Liver (tissue), 9 donors: Measurements from ENCODE around the gene PANK2. TPM values are rescaled to one million over a fixed set of nuclear protein-coding genes. Genes with fewer than 3 reads are reported as not detected.
A peak's percentile ranks its signal among the peaks of the same experiment; 100 is the strongest.

Source experiments
- DNase-seq: peaks from one replicate; pipeline ENCODE4 v3.0.0-alpha.2; 2017; ENCODE audit warnings: low spot score
- H3K27ac ChIP-seq, 2 donors: one replicate each; pipeline ENCODE4 v1.7.0; 2013; ENCODE audit warnings: inconsistent platforms in 2 of 2, low read length in 2 of 2, control low read depth in 1 of 2, low read depth in 1 of 2, mild to moderate bottlenecking in 1 of 2
- H3K27me3 ChIP-seq, 4 donors: one replicate each; pipeline versions ENCODE4 v1.6.1 to v1.7.0; 2013; ENCODE audit warnings: low read length in 3 of 4, inconsistent platforms in 1 of 4, mild to moderate bottlenecking in 1 of 4, moderate library complexity in 1 of 4; ENCODE audit not compliant: control insufficient read depth in 4 of 4, insufficient read depth in 4 of 4
- H3K36me3 ChIP-seq, 4 donors: one replicate each; pipeline versions ENCODE4 v1.6.1 to v1.7.0; 2013; ENCODE audit warnings: low read length in 3 of 4, mild to moderate bottlenecking in 3 of 4, low read depth in 1 of 4, moderate library complexity in 1 of 4; ENCODE audit not compliant: control insufficient read depth in 4 of 4, insufficient read depth in 3 of 4
- H3K4me1 ChIP-seq, 4 donors: one replicate each; pipeline versions ENCODE4 v1.6.1 to v1.7.0; 2013; ENCODE audit warnings: low read length in 3 of 4, mild to moderate bottlenecking in 3 of 4, moderate library complexity in 1 of 4; ENCODE audit not compliant: control insufficient read depth in 4 of 4, insufficient read depth in 4 of 4
- H3K4me3 ChIP-seq, 3 donors: one replicate each; pipeline versions ENCODE4 v1.6.1 to v1.7.0; 2013; ENCODE audit warnings: low read length in 3 of 3, control low read depth in 1 of 3, low read depth in 1 of 3, mild to moderate bottlenecking in 1 of 3
- H3K9ac ChIP-seq, 2 donors: one replicate each; pipeline ENCODE4 v1.7.0; 2013; ENCODE audit warnings: low read length in 2 of 2, mild to moderate bottlenecking in 2 of 2, moderate library complexity in 2 of 2, control low read depth in 1 of 2, low read depth in 1 of 2
- H3K9me3 ChIP-seq, 4 donors: one replicate each; pipeline versions ENCODE4 v1.6.1 to v1.7.0; 2013; ENCODE audit warnings: low read length in 3 of 4; ENCODE audit not compliant: control insufficient read depth in 4 of 4
- ATF3 ChIP-seq: IDR thresholded peaks from 2 replicates; pipeline ENCODE4 v1.6.1; 2016; ENCODE audit warnings: antibody characterized with exemption
- EGR1 ChIP-seq, 2 donors: IDR thresholded peaks; 2 replicates each; pipeline ENCODE4 v1.6.1; 2016 to 2018; ENCODE audit warnings: antibody characterized with exemption in 2 of 2, low read depth in 2 of 2
- FOXA1 ChIP-seq: IDR thresholded peaks from 2 replicates; pipeline ENCODE4 v1.6.1; 2016; ENCODE audit warnings: antibody characterized with exemption
- FOXA2 ChIP-seq: IDR thresholded peaks from 2 replicates; pipeline ENCODE4 v1.6.1; 2016; ENCODE audit warnings: antibody characterized with exemption
- GABPA ChIP-seq, 2 donors: IDR thresholded peaks in 1 of 2; conservative IDR thresholded peaks in 1 of 2; 2 replicates each; pipeline ENCODE4 v1.6.1; 2016; ENCODE audit warnings: antibody characterized with exemption in 2 of 2, mild to moderate bottlenecking in 1 of 2, moderate library complexity in 1 of 2
- HNF4A ChIP-seq, 2 donors: conservative IDR thresholded peaks; 2 replicates each; pipeline ENCODE4 v1.6.1; 2016; ENCODE audit warnings: antibody characterized with exemption in 2 of 2, mild to moderate bottlenecking in 2 of 2
- HNF4G ChIP-seq: IDR thresholded peaks from 2 replicates; pipeline ENCODE4 v1.6.1; 2016; ENCODE audit warnings: antibody characterized with exemption
- JUND ChIP-seq, 2 donors: IDR thresholded peaks; 2 replicates each; pipeline ENCODE4 v1.6.1; 2016; ENCODE audit warnings: antibody characterized with exemption in 2 of 2
- NR2F2 ChIP-seq: IDR thresholded peaks from 2 replicates; pipeline ENCODE4 v1.6.1; 2016; ENCODE audit warnings: antibody characterized with exemption
- RXRA ChIP-seq, 2 donors: IDR thresholded peaks; 2 replicates each; pipeline ENCODE4 v1.6.1; 2017 to 2018; ENCODE audit warnings: antibody characterized with exemption in 2 of 2, mild to moderate bottlenecking in 1 of 2
- SP1 ChIP-seq: IDR thresholded peaks from 2 replicates; pipeline ENCODE4 v1.6.1; 2018; ENCODE audit warnings: antibody characterized with exemption, mild to moderate bottlenecking
- TAF1 ChIP-seq: conservative IDR thresholded peaks from 2 replicates; pipeline ENCODE4 v1.6.1; 2016; ENCODE audit warnings: antibody characterized with exemption, mild to moderate bottlenecking
- YY1 ChIP-seq: IDR thresholded peaks from 2 replicates; pipeline ENCODE4 v1.6.1; 2016; ENCODE audit warnings: antibody characterized with exemption, mild to moderate bottlenecking
- WGBS: extraction: QIAGEN DNeasy Blood & Tissue Kit; methylation state at CpG from one replicate; pipeline ENCODE4 v1.1.7; 2013; 5-methylcytosine and 5-hydroxymethylcytosine counted together
- polyA plus RNA-seq, 2 donors: library from polyadenylated mRNA; stranded (reverse) in 1 of 2; unstranded in 1 of 2; fragments of 200-250 nt in 1 of 2; fragments of >200 nt in 1 of 2; fragmentation: Nextera tagmentation in 1 of 2; extraction: Ambion mirVana in 1 of 2; gene quantifications; one replicate each; pipeline versions ENCODE4 v1.2.1 to v1.2.3, GENCODE V29; 2013 to 2015
- total RNA-seq, 2 donors: library from RNA; depleted of rRNA; stranded (reverse); fragments of >200 nt; gene quantifications; one replicate each; pipeline ENCODE4 v1.2.3, GENCODE V29; 2014
- donor health status: healthy.
- donor health status: healthy.
- donor health status: healthy.
- donor health status: healthy.
- donor health status: healthy.

The PANK2 gene
- total and polyA plus RNA-seq, 4 donors, result 10.6 to 27.7 (median 15.9) TPM

GRCh38 chr20:3890999-3891929 lies 2.1 kb downstream of the PANK2 start:
- Histone ChIP-seq H3K27me3 (no peaks in the 10 kb centered on the region), H3K36me3 (no peaks in the 10 kb centered on the region), H3K4me1 (peaks cover 5 to 58% (median 42%) of the 10 kb centered on the region in 4 donors), H3K9me3 (no peaks in the 10 kb centered on the region), H3K9ac (peak overlapping the region in 1 of 2 donors; percentile 59), H3K27ac (peak overlapping the region; percentile 11 to 84), H3K4me3 (peak overlapping the region; percentile 51 to 97 (median 83))
- WGBS, result 40% methylated on average over 16 of the region's 16 CpGs
- DNase-seq, result no peak
- TF ChIP-seq JUND (IDR thresholded peaks at IDR 0.05) (no peak), SP1 (no peak), FOXA2 (no peak), GABPA (IDR thresholded peaks at IDR 0.05 in 1 of 2, conservative IDR thresholded peaks at IDR 0.05 in 1 of 2) (no peak), HNF4G (no peak), TAF1 (no peak), FOXA1 (no peak)

GRCh38 chr20:3894796-3895195 lies 5.6 kb downstream of the PANK2 start:
- H3K9ac ChIP-seq, result no peak overlapping the region
- H3K4me3 ChIP-seq, result no peak overlapping the region

GRCh38 chr20:3896302-3896701 lies 7.1 kb downstream of the PANK2 start:
- no peak for DNase-seq
- WGBS, result 80% methylated on average over 4 of the region's 4 CpGs
- no peaks in the 10 kb centered on the region for H3K27me3 ChIP-seq
- H3K4me3 ChIP-seq, result no peak overlapping the region
- H3K27ac ChIP-seq, result no peak overlapping the region
- H3K9me3 ChIP-seq, result no peaks in the 10 kb centered on the region
- no peaks in the 10 kb centered on the region for H3K36me3 ChIP-seq
- peaks cover 8 to 41% (median 29%) of the 10 kb centered on the region in 4 donors for H3K4me1 ChIP-seq
- H3K9ac ChIP-seq, result no peak overlapping the region
- TF ChIP-seq NR2F2 (no peak), YY1 (no peak), ATF3 (no peak), FOXA2 (no peak), SP1 (no peak), JUND (IDR thresholded peaks at IDR 0.05) (no peak), HNF4G (no peak), HNF4A (conservative IDR thresholded peaks at IDR 0.05) (no peak), FOXA1 (no peak), RXRA (IDR thresholded peaks at IDR 0.05) (no peak)

More at GRCh38 chr20:3894796-3895195, 5.6 kb downstream of the PANK2 start:
- no peak for TF ChIP-seq FOXA1
- no peak for TF ChIP-seq EGR1 (IDR thresholded peaks at IDR 0.05; ENCODE audit: low read depth in 2 of 2)
- no peak for TF ChIP-seq HNF4G
- TF ChIP-seq GABPA (IDR thresholded peaks at IDR 0.05 in 1 of 2, conservative IDR thresholded peaks at IDR 0.05 in 1 of 2), result no peak
- no peak for TF ChIP-seq NR2F2
- no peak for TF ChIP-seq RXRA (IDR thresholded peaks at IDR 0.05)
- no peak for TF ChIP-seq TAF1
- 81% methylated on average over 5 of the region's 5 CpGs for WGBS
- no peak for DNase-seq
- Histone ChIP-seq H3K9me3 (no peaks in the 10 kb centered on the region), H3K27ac (no peak overlapping the region), H3K27me3 (no peaks in the 10 kb centered on the region), H3K4me1 (peaks cover 4 to 54% (median 40%) of the 10 kb centered on the region in 4 donors), H3K36me3 (no peaks in the 10 kb centered on the region)
